DOHH2 (cell line): Measurements from ENCODE around the gene RBMS3.

Source experiments
- CTCF ChIP-seq: fragments of 200-600 bp; sonication (generic); IDR thresholded peaks from one replicate; pipeline ENCODE4 v1.5.1; 2014; ENCODE audit warnings: antibody characterized with exemption, mild to moderate bottlenecking, low read depth, low read length; ENCODE audit not compliant: poor library complexity, severe bottlenecking
- EZH2phosphoT487 ChIP-seq: fragments of 200-600 bp; sonication (generic); IDR thresholded peaks from 2 replicates; pipeline ENCODE4 v1.6.1; 2017; ENCODE audit warnings: borderline replicate concordance, mild to moderate bottlenecking, antibody characterized with exemption, low read length, moderate library complexity, mixed read lengths

DNA sequence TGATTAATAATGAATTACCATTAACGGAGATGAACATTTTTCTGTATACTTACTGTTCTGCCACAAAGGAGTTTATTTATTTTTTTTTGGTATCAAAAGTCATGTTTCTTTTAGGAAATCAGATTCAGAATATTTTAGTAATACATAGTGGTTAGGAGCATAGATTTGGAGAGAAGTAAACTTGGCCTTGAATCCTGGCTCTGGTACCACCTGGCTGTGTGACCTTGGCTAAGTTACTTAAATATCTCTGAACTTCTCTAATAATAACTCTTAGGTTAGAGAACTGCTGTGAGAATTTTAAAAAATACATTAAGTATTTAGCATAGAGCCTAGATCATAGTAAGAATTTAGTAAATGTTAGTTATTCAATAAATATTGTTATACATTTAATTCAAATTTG lies 309.1 kb downstream of the RBMS3 start:
- TF ChIP-seq CTCF (no peak), EZH2phosphoT487 (no peak)
